K562 (cell line): ENCODE results near the gene ACY1. TPM values are rescaled to one million over a fixed set of nuclear protein-coding genes. Genes with fewer than 3 reads are reported as not detected.

Experiments used
- ATAC-seq: fragments of 200-7000 bp; cut with Tn5 transposase; 3 replicates; pipeline ENCODE4 v1.9.1; 2020; ENCODE audit warnings: moderate library complexity
- BruUV-seq: library from RNA; stranded (reverse); fragments of 400-500 nt; replicated peaks from 2 replicates; lab custom pipeline; 2021; lab: Mats Ljungman, UMichigan
- CTCF ChIA-PET: fragments of 300-600 bp; formaldehyde crosslinking; extraction: SDS; loops from one replicate; lab custom pipeline; 2021; ENCODE audit warnings: low intra/inter-chr PET ratio; lab: Yijun Ruan, JAX
- POLR2A ChIA-PET: fragments of 300-600, 350-650 bp; sonication (Branson Sonifier 250); formaldehyde crosslinking; extraction: SDS; loops from one replicate; lab custom pipeline; 2021; ENCODE audit warnings: antibody characterized with exemption, inconsistent platforms; lab: Yijun Ruan, JAX
- DNase-seq, 4 experiments: peaks; one replicate each; pipeline versions ENCODE4 v3.0.0 to v3.0.0-alpha.2; 2011 to 2018; ENCODE audit warnings: low spot score in 3 of 4, mixed read lengths in 3 of 4; ENCODE audit errors: extremely low read depth in 1 of 4
- FAIRE-seq: peaks from 2 replicates; lab custom pipeline; 2011; peaks lifted over from hg19 to GRCh38; lab: Jason Lieb, UNC
- H2AFZ ChIP-seq: 2 replicates; pipeline ENCODE4 v1.6.0; 2011; ENCODE audit warnings: low read depth, low read length, control low read depth, inconsistent platforms
- H3K27ac ChIP-seq: fragments of 200-600 bp; 3 replicates; pipeline ENCODE4 v1.8.0; 2011; ENCODE audit warnings: low read depth, mild to moderate bottlenecking, control low read depth, inconsistent platforms, low read length, moderate library complexity, mixed read lengths; ENCODE audit errors: extremely low read depth
- H3K27me3 ChIP-seq, 2 experiments: fragments of 300-600 bp in 1 of 2; 2 replicates in 1 of 2; 3 replicates in 1 of 2; pipeline versions ENCODE4 v1.6.0 to v1.8.0; 2011; ENCODE audit warnings: inconsistent platforms in 2 of 2, low read length in 2 of 2, mild to moderate bottlenecking in 1 of 2, mixed read lengths in 1 of 2, moderate library complexity in 1 of 2; ENCODE audit not compliant: control insufficient read depth in 2 of 2, insufficient read depth in 2 of 2
- H3K36me3 ChIP-seq: fragments of 300-600 bp; 3 replicates; pipeline ENCODE4 v1.8.0; 2011; ENCODE audit warnings: mild to moderate bottlenecking, low read length, inconsistent platforms; ENCODE audit not compliant: control insufficient read depth, insufficient read depth
- H3K4me1 ChIP-seq, 2 experiments: fragments of 200-600 bp in 1 of 2; replicated peaks in 1 of 2; 2 replicates in 1 of 2; 3 replicates in 1 of 2; pipeline versions ENCODE4 v1.5.1 to v1.8.0; 2011; ENCODE audit warnings: inconsistent platforms in 2 of 2, low read length in 2 of 2, mild to moderate bottlenecking in 1 of 2, mixed read lengths in 1 of 2, moderate library complexity in 1 of 2; ENCODE audit not compliant: control insufficient read depth in 2 of 2, insufficient read depth in 2 of 2
- H3K4me2 ChIP-seq: 2 replicates; pipeline ENCODE4 v1.6.1; 2011; ENCODE audit warnings: low read length, control low read depth, inconsistent platforms, mixed read lengths; ENCODE audit not compliant: insufficient read depth
- H3K4me3 ChIP-seq: fragments of 200-600 bp; sonication (generic), shearing (Covaris generic); 2 replicates; pipeline ENCODE4 v1.5.1; 2016; ENCODE audit warnings: control low read depth, inconsistent platforms
- H3K79me2 ChIP-seq: fragments of 200-600 bp; 3 replicates; pipeline ENCODE4 v1.8.0; 2011; ENCODE audit warnings: low read length, inconsistent platforms; ENCODE audit not compliant: control insufficient read depth, insufficient read depth
- H3K9ac ChIP-seq, 2 experiments: 2 replicates each; pipeline versions ENCODE4 v1.6.0 to v1.6.1; 2011; ENCODE audit warnings: low read depth in 2 of 2, low read length in 2 of 2, control low read depth in 1 of 2, inconsistent platforms in 1 of 2, mild to moderate bottlenecking in 1 of 2, mixed read lengths in 1 of 2; ENCODE audit not compliant: insufficient read depth in 1 of 2
- H3K9me1 ChIP-seq: one replicate; pipeline ENCODE4 v1.6.0; 2011; ENCODE audit warnings: inconsistent platforms, mild to moderate bottlenecking, low read length, moderate library complexity; ENCODE audit not compliant: control insufficient read depth, insufficient read depth
- H3K9me3 ChIP-seq: replicated peaks from 2 replicates; pipeline ENCODE4 v1.5.1; 2011; ENCODE audit warnings: low read depth, low read length, inconsistent platforms; ENCODE audit not compliant: control insufficient read depth, insufficient read depth
- H4K20me1 ChIP-seq: replicated peaks from 2 replicates; pipeline ENCODE4 v1.6.1; 2011; ENCODE audit warnings: low read length, inconsistent platforms, mixed read lengths; ENCODE audit not compliant: control insufficient read depth, insufficient read depth
- FOXA1 ChIP-seq: fragments of 450-650 bp; IDR thresholded peaks from 2 replicates; pipeline ENCODE4 v1.6.1; 2016; ENCODE audit warnings: mild to moderate bottlenecking, borderline replicate concordance
- HMG20B ChIP-seq: fragments of 250-450 bp; sonication (Bioruptor Pico); IDR thresholded peaks from 2 replicates; pipeline ENCODE4 v1.5.0; 2021; ENCODE audit warnings: mild to moderate bottlenecking
- PRMT5 ChIP-seq: sonication (generic); formaldehyde crosslinking; IDR thresholded peaks from 2 replicates; pipeline ENCODE4 v1.5.0; 2020; ENCODE audit warnings: missing genetic modification reagents
- TRIM28 ChIP-seq: fragments of 450-650 bp; IDR thresholded peaks from 2 replicates; pipeline ENCODE4 v1.6.1; 2017
- YBX1 ChIP-seq: fragments of 450-650 bp; IDR thresholded peaks from 2 replicates; pipeline ENCODE4 v1.7.1; 2016; ENCODE audit warnings: mild to moderate bottlenecking
- ZEB2 ChIP-seq: fragments of 450-650 bp; IDR thresholded peaks from 2 replicates; pipeline ENCODE4 v1.6.1; 2016
- ZNF354B ChIP-seq: fragments of 250-450 bp; sonication (Bioruptor Pico); IDR thresholded peaks from 2 replicates; pipeline ENCODE4 v1.4.0; 2020
- ZNF79 ChIP-seq: fragments of 250-450 bp; sonication (Bioruptor Pico); IDR thresholded peaks from 2 replicates; pipeline ENCODE4 v1.4.0; 2020; ENCODE audit warnings: low read depth, mild to moderate bottlenecking, moderate library complexity
- WGBS: fragments of 100-300 bp; shearing (Covaris generic); methylation state at CpG from one replicate; pipeline ENCODE4 v1.1.6; 2016; ENCODE audit warnings: low coverage, mixed read lengths; ENCODE audit not compliant: insufficient coverage; ENCODE audit errors: missing lambda C conversion rate; 5-methylcytosine and 5-hydroxymethylcytosine counted together
- in situ Hi-C: fragments of 300-500 bp; cut with MboI; formaldehyde crosslinking; loops from 4 replicates; pipeline ENCODE4 v1.15.0; 2018; ENCODE audit warnings: inconsistent platforms, mixed read lengths
- intact Hi-C: fragments of 100-400 bp; cut with micrococcal nuclease; formaldehyde crosslinking; loops from 2 replicates; pipeline ENCODE4 v1.14.2; 2022
- polyA plus RNA-seq, 8 experiments: library from polyadenylated mRNA; depleted of rRNA in 4 of 8; stranded (reverse) in 5 of 8; unstranded in 3 of 8; fragments of >200 nt; fragmentation: Nextera tagmentation in 2 of 8; fragmentation: Illumina TruSeq in 1 of 8; extraction: Ambion mirVana in 2 of 8; extraction: Trizol in 1 of 8; gene quantifications; 2 replicates each; pipeline versions ENCODE4 v1.2.1 to v1.2.3, GENCODE V29; 2011 to 2014; ENCODE audit warnings: inconsistent platforms in 1 of 8, missing spikeins in 1 of 8
- total RNA-seq, 7 experiments: library from RNA; depleted of rRNA in 6 of 7; stranded (reverse); fragments of >200 nt in 6 of 7; fragmentation: Illumina TruSeq in 2 of 7; extraction: Trizol in 2 of 7; gene quantifications; 2 replicates each; pipeline versions ENCODE4 v1.2.1 to v1.2.3, GENCODE V29; 2011 to 2021; ENCODE audit warnings: low replicate concordance in 1 of 7
- TF ChIP-seq, protein P1 (sequence below): sonication (generic); formaldehyde crosslinking; IDR thresholded peaks from 2 replicates; pipeline ENCODE4 v1.8.0; 2023; ENCODE audit warnings: missing genetic modification reagents, mild to moderate bottlenecking, borderline replicate concordance

The ACY1 gene
- total and polyA plus RNA-seq, 9 of the 15 experiments (the other 6 are each of a cell fraction or from before 2014, with no cell fraction given) = 70.7 to 195 (median 123) TPM

DNA sequence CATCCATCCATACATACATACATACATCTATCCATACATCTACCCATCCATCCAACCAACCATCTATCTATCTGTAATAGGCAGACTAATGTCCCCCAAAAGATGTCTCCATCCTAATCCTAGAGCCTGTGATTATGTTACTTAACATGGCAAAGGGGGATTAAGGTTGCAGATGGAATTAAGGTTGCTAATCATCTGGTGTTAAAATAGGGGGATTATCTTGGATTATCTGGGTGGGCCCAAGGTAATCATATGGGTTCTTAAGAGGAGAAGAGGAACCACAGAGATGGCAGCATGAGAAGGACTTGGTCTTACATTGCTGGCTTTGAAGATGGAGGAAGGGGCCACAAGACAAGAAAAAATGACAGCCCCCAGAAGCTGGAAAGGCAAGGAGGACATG lies 27.1 kb downstream of the ACY1 start (continued):
- no peak for TF ChIP-seq ZNF354B (CRISPR knock-in tag)
- no peak for TF ChIP-seq ZNF79 (CRISPR knock-in tag)
- no peak for TF ChIP-seq ZEB2
- TF ChIP-seq, all 486 proteins: peak for 0

DNA sequence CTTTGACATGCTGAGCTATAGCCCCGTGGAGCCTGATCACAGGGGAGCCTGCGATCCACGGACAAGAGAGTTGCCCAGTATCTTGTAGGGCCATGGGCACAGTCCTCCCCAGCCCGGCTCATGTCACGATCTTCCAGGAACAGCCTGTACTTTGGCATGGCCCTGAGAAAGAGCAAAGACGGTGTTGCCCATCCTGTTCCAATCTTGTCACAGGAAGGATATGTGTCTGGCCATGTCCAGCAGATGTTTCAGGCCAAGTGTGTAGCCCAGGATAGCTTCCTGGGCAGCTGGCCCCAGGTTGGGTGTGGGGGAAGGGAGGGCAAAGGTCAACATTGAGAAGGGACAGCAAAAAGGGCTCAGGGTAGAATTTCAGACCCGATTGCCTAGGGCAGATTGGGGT lies 29.4 kb downstream of the ACY1 start:
- DNase-seq (no peak), FAIRE-seq (no peak), ATAC-seq (no peak)
- Histone ChIP-seq H3K9me3 (no peaks in the 10 kb centered on the region), H3K9ac (0 out of 4 replicates have a peak overlapping the region, but pooled peaks of 1 of the 2 experiments have one; percentile 45), H3K4me1 (peaks cover 14 to 21% of the 10 kb centered on the region in 2 experiments; a peak in 4 of 5 replicates), H4K20me1 (no peaks in the 10 kb centered on the region), H3K4me3 (no peak overlapping the region), H3K9me1 (no peaks in the 10 kb centered on the region), H2AFZ (no peak overlapping the region), H3K36me3 (no peaks in the 10 kb centered on the region), H3K4me2 (no peak overlapping the region), H3K79me2 (no peaks in the 10 kb centered on the region), H3K27me3 (no peaks in the 10 kb centered on the region), H3K27ac (no peak overlapping the region)
- ChIA-PET CTCF (no interaction called here), POLR2A (interaction anchor here (0.7 to 1.2 kb wide), 3 partner anchors 17 to 136 kb away, joined by 3 to 6 read pairs (median 3); partner anchors contain the start of gene RPL29)
- intact Hi-C loops = no loop called here
- 35% methylated on average over 7 of the region's 7 CpGs for WGBS
- in situ Hi-C loops = loop anchor here (5.0 to 25.0 kb wide), 2 partner anchors 35 to 375 kb away; no protein-coding TSS in a partner anchor
- no TSS peak for BruUV-seq
- no peak for TF ChIP-seq YBX1
- no peak for TF ChIP-seq PRMT5
- TF ChIP-seq TRIM28 = no peak
- no peak for TF ChIP-seq HMG20B
- no peak for TF ChIP-seq FOXA1
- TF ChIP-seq, protein P1, sequence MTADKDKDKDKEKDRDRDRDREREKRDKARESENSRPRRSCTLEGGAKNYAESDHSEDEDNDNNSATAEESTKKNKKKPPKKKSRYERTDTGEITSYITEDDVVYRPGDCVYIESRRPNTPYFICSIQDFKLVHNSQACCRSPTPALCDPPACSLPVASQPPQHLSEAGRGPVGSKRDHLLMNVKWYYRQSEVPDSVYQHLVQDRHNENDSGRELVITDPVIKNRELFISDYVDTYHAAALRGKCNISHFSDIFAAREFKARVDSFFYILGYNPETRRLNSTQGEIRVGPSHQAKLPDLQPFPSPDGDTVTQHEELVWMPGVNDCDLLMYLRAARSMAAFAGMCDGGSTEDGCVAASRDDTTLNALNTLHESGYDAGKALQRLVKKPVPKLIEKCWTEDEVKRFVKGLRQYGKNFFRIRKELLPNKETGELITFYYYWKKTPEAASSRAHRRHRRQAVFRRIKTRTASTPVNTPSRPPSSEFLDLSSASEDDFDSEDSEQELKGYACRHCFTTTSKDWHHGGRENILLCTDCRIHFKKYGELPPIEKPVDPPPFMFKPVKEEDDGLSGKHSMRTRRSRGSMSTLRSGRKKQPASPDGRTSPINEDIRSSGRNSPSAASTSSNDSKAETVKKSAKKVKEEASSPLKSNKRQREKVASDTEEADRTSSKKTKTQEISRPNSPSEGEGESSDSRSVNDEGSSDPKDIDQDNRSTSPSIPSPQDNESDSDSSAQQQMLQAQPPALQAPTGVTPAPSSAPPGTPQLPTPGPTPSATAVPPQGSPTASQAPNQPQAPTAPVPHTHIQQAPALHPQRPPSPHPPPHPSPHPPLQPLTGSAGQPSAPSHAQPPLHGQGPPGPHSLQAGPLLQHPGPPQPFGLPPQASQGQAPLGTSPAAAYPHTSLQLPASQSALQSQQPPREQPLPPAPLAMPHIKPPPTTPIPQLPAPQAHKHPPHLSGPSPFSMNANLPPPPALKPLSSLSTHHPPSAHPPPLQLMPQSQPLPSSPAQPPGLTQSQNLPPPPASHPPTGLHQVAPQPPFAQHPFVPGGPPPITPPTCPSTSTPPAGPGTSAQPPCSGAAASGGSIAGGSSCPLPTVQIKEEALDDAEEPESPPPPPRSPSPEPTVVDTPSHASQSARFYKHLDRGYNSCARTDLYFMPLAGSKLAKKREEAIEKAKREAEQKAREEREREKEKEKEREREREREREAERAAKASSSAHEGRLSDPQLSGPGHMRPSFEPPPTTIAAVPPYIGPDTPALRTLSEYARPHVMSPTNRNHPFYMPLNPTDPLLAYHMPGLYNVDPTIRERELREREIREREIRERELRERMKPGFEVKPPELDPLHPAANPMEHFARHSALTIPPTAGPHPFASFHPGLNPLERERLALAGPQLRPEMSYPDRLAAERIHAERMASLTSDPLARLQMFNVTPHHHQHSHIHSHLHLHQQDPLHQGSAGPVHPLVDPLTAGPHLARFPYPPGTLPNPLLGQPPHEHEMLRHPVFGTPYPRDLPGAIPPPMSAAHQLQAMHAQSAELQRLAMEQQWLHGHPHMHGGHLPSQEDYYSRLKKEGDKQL (CRISPR knock-in tag) = no peak
